LNCaP clone FGC (cell line): ENCODE results near the gene VPS26A.

ENCODE experiments used
- DNase-seq: peaks from one replicate; pipeline ENCODE4 v3.0.0-alpha.2; 2011; ENCODE audit warnings: low read depth
- H3K4me3 ChIP-seq: 2 replicates; pipeline ENCODE4 v1.5.1; 2011; ENCODE audit warnings: mild to moderate bottlenecking, low read depth, low read length, control low read depth
- TF ChIP-seq, protein P1 (sequence below): IDR thresholded peaks from 2 replicates; pipeline ENCODE4 v1.5.1; 2012; ENCODE audit warnings: mild to moderate bottlenecking; ENCODE audit not compliant: control insufficient read depth, insufficient read depth; ENCODE audit errors: extremely low read depth

VPS26A gene

DNA sequence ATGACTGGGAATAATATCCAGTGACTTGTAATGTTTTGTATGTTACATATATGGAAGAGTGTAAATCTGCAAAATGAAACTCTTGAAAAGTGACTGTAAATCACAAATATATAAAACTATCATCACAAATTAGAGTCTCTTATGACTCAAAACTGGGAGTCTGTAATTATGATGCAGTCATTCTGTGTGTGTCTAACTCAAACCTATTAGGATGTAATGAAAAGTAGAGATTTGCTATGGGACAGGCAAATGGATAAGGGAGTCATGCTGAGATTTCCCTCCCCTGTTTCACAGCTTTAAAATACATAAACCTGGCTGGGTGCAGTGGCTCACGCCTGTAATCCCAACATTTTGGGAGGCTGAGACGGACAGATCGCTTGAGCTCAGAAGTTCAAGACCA is 87.5 kb downstream of the VPS26A start:
- DNase-seq: no peak

GRCh38 chr10:69213591-69214311 is 89.8 kb downstream of the VPS26A start:
- no peak for DNase-seq
- TF ChIP-seq, protein P1, sequence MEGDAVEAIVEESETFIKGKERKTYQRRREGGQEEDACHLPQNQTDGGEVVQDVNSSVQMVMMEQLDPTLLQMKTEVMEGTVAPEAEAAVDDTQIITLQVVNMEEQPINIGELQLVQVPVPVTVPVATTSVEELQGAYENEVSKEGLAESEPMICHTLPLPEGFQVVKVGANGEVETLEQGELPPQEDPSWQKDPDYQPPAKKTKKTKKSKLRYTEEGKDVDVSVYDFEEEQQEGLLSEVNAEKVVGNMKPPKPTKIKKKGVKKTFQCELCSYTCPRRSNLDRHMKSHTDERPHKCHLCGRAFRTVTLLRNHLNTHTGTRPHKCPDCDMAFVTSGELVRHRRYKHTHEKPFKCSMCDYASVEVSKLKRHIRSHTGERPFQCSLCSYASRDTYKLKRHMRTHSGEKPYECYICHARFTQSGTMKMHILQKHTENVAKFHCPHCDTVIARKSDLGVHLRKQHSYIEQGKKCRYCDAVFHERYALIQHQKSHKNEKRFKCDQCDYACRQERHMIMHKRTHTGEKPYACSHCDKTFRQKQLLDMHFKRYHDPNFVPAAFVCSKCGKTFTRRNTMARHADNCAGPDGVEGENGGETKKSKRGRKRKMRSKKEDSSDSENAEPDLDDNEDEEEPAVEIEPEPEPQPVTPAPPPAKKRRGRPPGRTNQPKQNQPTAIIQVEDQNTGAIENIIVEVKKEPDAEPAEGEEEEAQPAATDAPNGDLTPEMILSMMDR: no peak
- H3K4me3 ChIP-seq: no peak overlapping the region

More for the DNA sequence above, 87.5 kb downstream of the VPS26A start:
- no peak overlapping the region for H3K4me3 ChIP-seq
- TF ChIP-seq, protein P1: no peak

DNA sequence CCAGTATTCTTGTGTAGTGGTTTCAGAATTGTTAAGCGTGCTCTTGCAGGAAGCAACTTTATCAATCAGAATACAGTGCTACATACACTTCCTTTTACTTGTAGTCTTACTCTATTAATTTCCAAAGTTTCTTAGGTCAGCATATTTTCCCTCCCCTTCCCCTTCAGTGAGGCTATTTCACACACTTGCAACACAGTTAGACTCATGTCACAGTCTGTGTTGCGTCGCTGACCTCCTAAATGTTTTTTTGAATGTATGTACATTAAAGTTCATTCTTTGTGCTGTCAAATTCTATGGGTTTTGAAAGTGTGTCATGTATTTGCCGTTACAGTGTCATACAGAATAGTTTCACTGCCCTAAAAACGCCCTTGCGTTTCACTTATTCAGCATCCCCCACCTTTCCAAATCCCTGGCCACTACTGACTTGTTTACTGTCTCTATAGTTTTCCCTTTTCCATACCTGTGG is 90.7 kb downstream of the VPS26A start:
- H3K4me3 ChIP-seq: no peak overlapping the region
- TF ChIP-seq, protein P1: no peak
- no peak for DNase-seq

GRCh38 chr10:69215405-69216171 is 91.6 kb downstream of the VPS26A start:
- no peak for DNase-seq
- TF ChIP-seq, protein P1: no peak
- H3K4me3 ChIP-seq: no peak overlapping the region

DNA sequence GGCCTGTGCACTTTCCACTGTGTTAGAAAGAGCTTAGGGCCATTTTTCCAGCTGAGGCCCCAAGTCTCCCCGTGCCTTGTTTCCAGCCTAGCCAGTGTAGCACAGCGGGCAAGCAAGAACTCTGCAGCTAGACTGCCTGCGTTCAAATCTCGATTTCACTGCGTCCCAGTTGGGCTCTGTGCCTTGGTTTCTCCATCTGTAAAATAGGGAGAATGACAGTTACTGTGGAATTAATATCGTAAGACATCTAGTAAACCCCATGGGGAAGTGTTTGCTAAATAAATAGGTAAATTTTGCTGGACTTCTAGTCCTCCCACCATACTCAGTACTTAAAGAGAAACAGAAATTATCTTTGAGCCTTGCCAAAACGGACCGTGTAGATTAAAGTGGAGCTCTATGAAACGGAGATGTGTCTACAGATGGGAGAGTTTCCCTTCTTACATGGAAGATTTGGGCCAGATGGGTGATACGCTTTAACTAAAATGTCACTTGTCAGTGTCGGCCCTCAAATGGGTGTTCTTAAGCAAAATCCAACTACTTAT is 92.7 kb downstream of the VPS26A start:
- TF ChIP-seq, protein P1: no peak
- no peak for DNase-seq
- H3K4me3 ChIP-seq: no peak overlapping the region

DNA sequence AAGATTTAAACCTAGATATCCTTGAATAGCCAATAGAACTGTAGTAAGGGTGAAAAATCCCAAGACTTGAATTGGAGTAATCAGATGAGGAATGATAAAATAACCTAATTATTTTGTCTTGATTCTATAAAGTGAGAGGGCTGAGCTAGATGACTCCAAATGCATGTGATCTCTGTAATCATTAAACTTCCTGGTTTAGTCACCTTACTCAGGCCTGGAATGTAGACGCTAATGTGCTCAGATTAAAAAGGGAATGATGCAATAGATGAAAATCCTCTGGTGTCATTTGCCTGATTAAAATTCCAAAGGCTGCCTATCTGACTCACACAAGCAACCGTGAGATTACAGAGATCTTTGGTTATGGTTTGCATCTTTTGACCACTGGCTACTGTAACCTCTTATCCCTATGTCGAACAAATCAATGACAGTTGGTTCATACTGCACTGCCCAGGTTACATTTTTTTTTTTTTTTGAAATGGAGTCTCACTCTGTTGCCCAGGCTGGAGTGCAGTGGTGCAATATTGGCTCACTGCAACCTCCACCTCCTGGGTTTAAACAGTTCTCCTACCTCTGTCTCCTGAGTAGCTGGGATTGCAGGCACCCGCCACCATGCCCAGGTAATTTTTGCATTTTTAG is 93.3 kb downstream of the VPS26A start:
- DNase-seq: no peak
- TF ChIP-seq, protein P1: no peak
- H3K4me3 ChIP-seq: no peak overlapping the region
